ENCODE results near the gene COL12A1.

Gene COL12A1

GRCh38 chr6:75142721-75143120, 63.1 kb downstream of the COL12A1 start:
- no peak for DNase-seq (ENCODE audit: low read depth in 2 of 2)

GRCh38 chr6:75135876-75136275, 70.0 kb downstream of the COL12A1 start:
- no peak for DNase-seq (ENCODE audit: low read depth in 2 of 2)

- DNase-seq (ENCODE audit: low read depth in 2 of 2) = no peak
Measured at GRCh38 chr6:75135450-75135849, 70.4 kb downstream of the COL12A1 start.

- DNase-seq (ENCODE audit: low read depth in 2 of 2) = no peak
Measured at GRCh38 chr6:75130784-75131183, 75.1 kb downstream of the COL12A1 start.

- DNase-seq (ENCODE audit: low read depth in 2 of 2) = no peak
Measured at GRCh38 chr6:75128878-75129570, 76.8 kb downstream of the COL12A1 start.

GRCh38 chr6:75126518-75126917, 79.3 kb downstream of the COL12A1 start:
- no peak for DNase-seq (ENCODE audit: low read depth in 2 of 2)

GRCh38 chr6:75124983-75125382, 80.9 kb downstream of the COL12A1 start:
- no peak for DNase-seq (ENCODE audit: low read depth in 2 of 2)

GRCh38 chr6:75124085-75124484, 81.8 kb downstream of the COL12A1 start:
- no peak for DNase-seq (ENCODE audit: low read depth in 2 of 2)

- no peak for DNase-seq (ENCODE audit: low read depth in 2 of 2)
Measured at GRCh38 chr6:75118925-75119515, 86.8 kb downstream of the COL12A1 start.

GRCh38 chr6:75117701-75118100, 88.2 kb downstream of the COL12A1 start:
- DNase-seq (ENCODE audit: low read depth in 2 of 2) = no peak

GRCh38 chr6:75116946-75117345, 88.9 kb downstream of the COL12A1 start:
- no peak for DNase-seq (ENCODE audit: low read depth in 2 of 2)

GRCh38 chr6:75115481-75115880, 90.4 kb downstream of the COL12A1 start:
- DNase-seq (ENCODE audit: low read depth in 2 of 2) = no peak

GRCh38 chr6:75114806-75115205, 91.0 kb downstream of the COL12A1 start:
- DNase-seq (ENCODE audit: low read depth in 2 of 2) = no peak

- DNase-seq (ENCODE audit: low read depth in 2 of 2) = no peak
Measured at GRCh38 chr6:75114195-75114594, 91.7 kb downstream of the COL12A1 start.

- DNase-seq (ENCODE audit: low read depth in 2 of 2) = no peak
Measured at GRCh38 chr6:75113446-75113845, 92.4 kb downstream of the COL12A1 start.

- no peak for DNase-seq (ENCODE audit: low read depth in 2 of 2)
Measured at GRCh38 chr6:75109765-75110164, 96.1 kb downstream of the COL12A1 start.

GRCh38 chr6:75109022-75109421, 96.8 kb downstream of the COL12A1 start:
- no peak for DNase-seq (ENCODE audit: low read depth in 2 of 2)

GRCh38 chr6:75108333-75108974, 97.4 kb downstream of the COL12A1 start:
- no peak for DNase-seq (ENCODE audit: low read depth in 2 of 2)

GRCh38 chr6:75107913-75108312, 97.9 kb downstream of the COL12A1 start:
- no peak for DNase-seq (ENCODE audit: low read depth in 2 of 2)

GRCh38 chr6:75106426-75106825, 99.4 kb downstream of the COL12A1 start:
- no peak for DNase-seq (ENCODE audit: low read depth in 2 of 2)

GRCh38 chr6:75103431-75103830, 102.4 kb downstream of the COL12A1 start:
- DNase-seq (ENCODE audit: low read depth in 2 of 2) = no peak

- no peak for DNase-seq (ENCODE audit: low read depth in 2 of 2)
Measured at GRCh38 chr6:75102301-75102700, 103.6 kb downstream of the COL12A1 start.

- DNase-seq (ENCODE audit: low read depth in 2 of 2) = no peak
Measured at GRCh38 chr6:75101896-75102295, 104.0 kb downstream of the COL12A1 start.
